ENCODE measurements around the gene GALNT17.

DNA sequence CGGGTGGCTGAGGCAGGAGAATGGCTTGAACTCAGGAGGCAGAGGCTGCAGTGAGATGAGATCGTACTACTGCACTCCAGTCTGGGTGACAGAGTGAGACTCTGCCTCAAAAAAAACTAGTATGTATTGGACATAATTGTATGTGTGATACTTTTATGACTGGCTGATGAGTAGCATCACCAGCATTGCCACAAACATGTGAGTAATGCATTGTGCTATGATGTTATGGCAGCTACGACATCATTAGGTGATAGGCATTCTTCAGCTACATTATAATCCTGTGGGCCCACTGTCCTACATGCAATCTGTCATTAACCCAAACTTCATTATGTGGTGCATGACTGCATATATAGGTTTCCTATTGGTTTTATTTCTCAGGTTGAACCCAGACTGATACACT, 352.4 kb downstream of the GALNT17 start:
- TF ChIP-seq, protein P1, sequence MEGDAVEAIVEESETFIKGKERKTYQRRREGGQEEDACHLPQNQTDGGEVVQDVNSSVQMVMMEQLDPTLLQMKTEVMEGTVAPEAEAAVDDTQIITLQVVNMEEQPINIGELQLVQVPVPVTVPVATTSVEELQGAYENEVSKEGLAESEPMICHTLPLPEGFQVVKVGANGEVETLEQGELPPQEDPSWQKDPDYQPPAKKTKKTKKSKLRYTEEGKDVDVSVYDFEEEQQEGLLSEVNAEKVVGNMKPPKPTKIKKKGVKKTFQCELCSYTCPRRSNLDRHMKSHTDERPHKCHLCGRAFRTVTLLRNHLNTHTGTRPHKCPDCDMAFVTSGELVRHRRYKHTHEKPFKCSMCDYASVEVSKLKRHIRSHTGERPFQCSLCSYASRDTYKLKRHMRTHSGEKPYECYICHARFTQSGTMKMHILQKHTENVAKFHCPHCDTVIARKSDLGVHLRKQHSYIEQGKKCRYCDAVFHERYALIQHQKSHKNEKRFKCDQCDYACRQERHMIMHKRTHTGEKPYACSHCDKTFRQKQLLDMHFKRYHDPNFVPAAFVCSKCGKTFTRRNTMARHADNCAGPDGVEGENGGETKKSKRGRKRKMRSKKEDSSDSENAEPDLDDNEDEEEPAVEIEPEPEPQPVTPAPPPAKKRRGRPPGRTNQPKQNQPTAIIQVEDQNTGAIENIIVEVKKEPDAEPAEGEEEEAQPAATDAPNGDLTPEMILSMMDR (conservative IDR thresholded peaks at IDR 0.05; ENCODE audit: low read depth, low read length), result no peak
- TF ChIP-seq EZH2 (IDR thresholded peaks at IDR 0.05; ENCODE audit: borderline replicate concordance, low read depth, low read length, poor library complexity, severe bottlenecking), result no peak

Data from A673 (cell line).